ENCODE results near the gene TBC1D19. TPM values are rescaled to one million over a fixed set of nuclear protein-coding genes. Genes with fewer than 3 reads are reported as not detected.
A peak's percentile ranks its signal among the peaks of the same experiment; 100 is the strongest.
"Not testable (repeated sequence)": the region's sequence is repeated elsewhere in the genome, so short reads cannot be mapped to it uniquely, and the experiment has no call there.

The TBC1D19 gene
- total RNA-seq, 1 experiment from 2014 or later: 12.8 TPM

DNA sequence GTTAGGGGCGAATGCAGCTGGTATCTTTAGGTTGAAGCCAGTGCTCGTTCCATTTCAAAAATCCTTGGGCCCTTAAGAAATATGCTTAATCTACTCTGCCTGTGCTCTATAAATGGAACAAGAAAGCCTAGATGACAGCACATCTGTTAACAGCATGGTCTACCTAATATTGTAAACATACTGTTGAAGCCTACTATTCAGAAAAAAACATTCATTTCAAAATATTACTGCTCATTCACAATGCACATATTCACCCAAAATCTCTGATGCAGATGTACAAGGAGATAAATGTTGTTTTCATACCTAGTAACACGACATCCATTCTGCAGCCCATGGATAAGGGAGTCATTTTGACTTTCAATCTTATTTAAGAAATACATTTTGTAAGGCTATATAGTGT lies 106.6 kb downstream of the TBC1D19 start:
- Histone ChIP-seq H4K20me1 (ENCODE audit: insufficient read depth) (no peaks in the 10 kb centered on the region), H3F3A (ENCODE audit: insufficient read depth, low read depth) (no peaks in the 10 kb centered on the region), H3K27ac (no peak overlapping the region), H3K4me3 (no peak overlapping the region), H3K27me3 (ENCODE audit: insufficient read depth, low read depth) (no peaks in the 10 kb centered on the region), H3K4me1 (replicated peaks; ENCODE audit: insufficient read depth) (no peaks in the 10 kb centered on the region), H3K4me2 (no peak overlapping the region), H3K9me2 (ENCODE audit: insufficient read depth) (no peaks in the 10 kb centered on the region), H3K9me3 (ENCODE audit: insufficient read depth, low read depth) (no peaks in the 10 kb centered on the region), H3K36me3 (ENCODE audit: low read depth) (no peaks in the 10 kb centered on the region), H2AFZ (no peak overlapping the region), H3K79me2 (ENCODE audit: low read depth) (no peaks in the 10 kb centered on the region)
- TF ChIP-seq, protein P1, sequence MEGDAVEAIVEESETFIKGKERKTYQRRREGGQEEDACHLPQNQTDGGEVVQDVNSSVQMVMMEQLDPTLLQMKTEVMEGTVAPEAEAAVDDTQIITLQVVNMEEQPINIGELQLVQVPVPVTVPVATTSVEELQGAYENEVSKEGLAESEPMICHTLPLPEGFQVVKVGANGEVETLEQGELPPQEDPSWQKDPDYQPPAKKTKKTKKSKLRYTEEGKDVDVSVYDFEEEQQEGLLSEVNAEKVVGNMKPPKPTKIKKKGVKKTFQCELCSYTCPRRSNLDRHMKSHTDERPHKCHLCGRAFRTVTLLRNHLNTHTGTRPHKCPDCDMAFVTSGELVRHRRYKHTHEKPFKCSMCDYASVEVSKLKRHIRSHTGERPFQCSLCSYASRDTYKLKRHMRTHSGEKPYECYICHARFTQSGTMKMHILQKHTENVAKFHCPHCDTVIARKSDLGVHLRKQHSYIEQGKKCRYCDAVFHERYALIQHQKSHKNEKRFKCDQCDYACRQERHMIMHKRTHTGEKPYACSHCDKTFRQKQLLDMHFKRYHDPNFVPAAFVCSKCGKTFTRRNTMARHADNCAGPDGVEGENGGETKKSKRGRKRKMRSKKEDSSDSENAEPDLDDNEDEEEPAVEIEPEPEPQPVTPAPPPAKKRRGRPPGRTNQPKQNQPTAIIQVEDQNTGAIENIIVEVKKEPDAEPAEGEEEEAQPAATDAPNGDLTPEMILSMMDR (conservative IDR thresholded peaks at IDR 0.05): no peak
- TF ChIP-seq EZH2 (IDR thresholded peaks at IDR 0.05; ENCODE audit: low read depth): no peak
- ChIA-PET POLR2A (ENCODE audit: unreplicated experiment) (no interaction called here), CTCF (no interaction called here)
- DNase-seq: no peak
- no TSS peak for BruUV-seq (replicated peaks)
- intact Hi-C loops (cut with micrococcal nuclease; ENCODE audit: unreplicated experiment): no loop called here

DNA sequence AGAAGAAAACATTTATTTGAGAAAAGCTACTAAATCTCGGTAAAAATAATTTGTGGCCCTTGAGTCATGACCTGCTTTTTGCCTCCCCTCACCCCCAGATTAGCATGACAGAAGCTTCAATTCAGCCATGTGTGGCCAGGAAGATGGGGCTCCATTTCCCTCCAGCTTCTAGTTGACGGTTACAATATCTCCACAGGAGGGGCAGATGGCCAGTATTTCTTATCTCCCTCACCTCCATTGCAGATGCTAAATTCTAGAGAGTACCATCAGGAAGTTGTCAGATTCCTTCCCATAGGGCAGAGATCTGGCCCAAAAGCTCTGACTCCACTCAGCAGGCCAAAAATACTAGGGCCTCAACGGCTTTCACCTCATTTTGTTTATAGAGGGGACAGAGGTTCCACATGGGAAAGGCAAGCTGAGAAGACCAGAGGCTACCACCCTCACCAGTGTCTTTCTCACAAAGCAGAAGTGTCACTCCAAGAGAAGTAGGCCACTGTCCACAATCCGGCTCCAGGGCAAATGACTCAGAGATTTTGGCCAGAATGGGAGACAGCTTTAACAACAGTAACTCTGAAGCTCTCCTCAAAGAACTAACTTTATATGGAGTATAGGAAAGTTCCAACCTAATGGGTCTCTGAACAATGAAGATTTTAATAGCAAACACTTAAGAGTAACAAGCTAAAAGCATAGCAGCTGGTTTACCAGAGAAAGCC lies 108.3 kb downstream of the TBC1D19 start:
- no peaks in the 10 kb centered on the region for H3K27me3 ChIP-seq (ENCODE audit: insufficient read depth, low read depth)
- no peaks in the 10 kb centered on the region for H3K9me3 ChIP-seq (ENCODE audit: insufficient read depth, low read depth)
- H2AFZ ChIP-seq: no peak overlapping the region
- TF ChIP-seq, protein P1 (conservative IDR thresholded peaks at IDR 0.05): no peak
- no peak for TF ChIP-seq EZH2 (IDR thresholded peaks at IDR 0.05; ENCODE audit: low read depth)
- H3K9me2 ChIP-seq (ENCODE audit: insufficient read depth): no peaks in the 10 kb centered on the region
- no peaks in the 10 kb centered on the region for H3K4me1 ChIP-seq (replicated peaks; ENCODE audit: insufficient read depth)
- no peaks in the 10 kb centered on the region for H3K79me2 ChIP-seq (ENCODE audit: low read depth)
- H3F3A ChIP-seq (ENCODE audit: insufficient read depth, low read depth): no peaks in the 10 kb centered on the region
- BruUV-seq (replicated peaks): no TSS peak
- no peak overlapping the region for H3K4me3 ChIP-seq
- no peak overlapping the region for H3K27ac ChIP-seq
- POLR2A ChIA-PET (ENCODE audit: unreplicated experiment): interaction anchor here (0.6 kb wide), 1 partner anchor 476 kb away, joined by 3 read pairs; no protein-coding TSS in a partner anchor
- peak in 1 of 2 experiments; percentile 7 for DNase-seq
- H3K4me2 ChIP-seq: no peak overlapping the region
- H3K36me3 ChIP-seq (ENCODE audit: low read depth): no peaks in the 10 kb centered on the region
- intact Hi-C loops (cut with micrococcal nuclease; ENCODE audit: unreplicated experiment): no loop called here
- CTCF ChIA-PET: interaction anchor here (0.6 kb wide), 1 partner anchor 44 kb away, joined by 5 read pairs; no protein-coding TSS in a partner anchor
- no peaks in the 10 kb centered on the region for H4K20me1 ChIP-seq (ENCODE audit: insufficient read depth)

DNA sequence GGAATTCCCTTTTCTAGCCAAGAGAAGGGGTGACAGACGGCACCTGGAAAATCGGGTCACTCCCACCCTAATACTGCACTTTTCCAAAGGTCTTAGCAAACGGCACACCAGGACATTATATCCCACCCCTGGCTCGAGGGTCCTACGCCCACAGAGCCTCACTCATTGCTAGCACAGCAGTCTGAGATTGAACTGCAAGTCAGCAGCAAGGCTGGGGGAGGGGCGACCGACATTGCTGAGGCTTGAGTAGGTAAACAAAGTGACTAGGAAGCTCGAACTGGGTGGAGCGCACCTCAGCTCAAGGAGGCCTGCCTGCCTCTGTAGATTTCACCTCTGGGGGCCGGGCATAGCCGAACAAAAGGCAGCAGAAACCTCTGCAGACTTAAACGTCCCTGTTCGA lies 110.2 kb downstream of the TBC1D19 start:
- H3K27me3 ChIP-seq (ENCODE audit: insufficient read depth, low read depth); H3F3A ChIP-seq (ENCODE audit: insufficient read depth, low read depth); BruUV-seq (replicated peaks); H3K36me3 ChIP-seq (ENCODE audit: low read depth); CTCF ChIA-PET; intact Hi-C loops (cut with micrococcal nuclease; ENCODE audit: unreplicated experiment); H3K4me3 ChIP-seq; H2AFZ ChIP-seq; H3K4me1 ChIP-seq (replicated peaks; ENCODE audit: insufficient read depth); H4K20me1 ChIP-seq (ENCODE audit: insufficient read depth); H3K9me3 ChIP-seq (ENCODE audit: insufficient read depth, low read depth); H3K9me2 ChIP-seq (ENCODE audit: insufficient read depth); POLR2A ChIA-PET (ENCODE audit: unreplicated experiment); H3K27ac ChIP-seq; DNase-seq; H3K79me2 ChIP-seq (ENCODE audit: low read depth); H3K4me2 ChIP-seq: not testable (repeated sequence)

DNA sequence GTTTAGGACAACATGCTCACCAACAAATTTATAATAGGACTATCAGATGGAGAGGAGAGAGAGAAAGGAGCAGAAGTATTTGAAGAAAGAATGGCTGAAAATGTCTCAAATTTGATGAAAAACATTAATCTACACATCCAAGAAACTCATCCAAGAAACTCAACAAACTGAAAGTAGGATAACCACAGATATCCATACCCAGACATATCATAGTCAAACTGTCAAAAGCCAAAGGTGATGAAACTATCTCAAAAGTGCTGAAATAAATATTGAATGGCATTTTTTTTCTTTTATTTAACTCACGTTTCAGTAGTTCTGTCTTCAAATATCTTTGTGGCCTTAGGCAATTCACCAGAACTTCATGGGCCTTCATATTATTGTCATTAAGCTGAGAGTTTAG lies 116.2 kb downstream of the TBC1D19 start:
- DNase-seq: no peak
- Histone ChIP-seq H3K9me3 (ENCODE audit: insufficient read depth, low read depth) (no peaks in the 10 kb centered on the region), H4K20me1 (ENCODE audit: insufficient read depth) (peaks cover 3% of the 10 kb centered on the region; the same call in 1 of the 2 replicates), H3K79me2 (ENCODE audit: low read depth) (no peaks in the 10 kb centered on the region), H3K4me2 (no peak overlapping the region), H3K27me3 (ENCODE audit: insufficient read depth, low read depth) (no peaks in the 10 kb centered on the region), H3K9me2 (ENCODE audit: insufficient read depth) (no peaks in the 10 kb centered on the region), H2AFZ (no peak overlapping the region), H3K36me3 (ENCODE audit: low read depth) (no peaks in the 10 kb centered on the region), H3K4me3 (no peak overlapping the region), H3K27ac (no peak overlapping the region), H3F3A (ENCODE audit: insufficient read depth, low read depth) (no peaks in the 10 kb centered on the region), H3K4me1 (replicated peaks; ENCODE audit: insufficient read depth) (no peaks in the 10 kb centered on the region)
- ChIA-PET CTCF (no interaction called here), POLR2A (ENCODE audit: unreplicated experiment) (no interaction called here)
- intact Hi-C loops (cut with micrococcal nuclease; ENCODE audit: unreplicated experiment): no loop called here
- no TSS peak for BruUV-seq (replicated peaks)
- TF ChIP-seq, protein P1 (conservative IDR thresholded peaks at IDR 0.05): no peak
- no peak for TF ChIP-seq EZH2 (IDR thresholded peaks at IDR 0.05; ENCODE audit: low read depth)
